IMR-90 (cell line): Measurements from ENCODE around the gene AUTS2. TPM values are rescaled to one million over a fixed set of nuclear protein-coding genes. Genes with fewer than 3 reads are reported as not detected.

ENCODE experiments used
- ATAC-seq: fragments of 200-7000 bp; cut with Tn5 transposase; 2 replicates; pipeline ENCODE4 v1.9.1; 2020; ENCODE audit warnings: low read depth, mild to moderate bottlenecking, moderate library complexity
- BruUV-seq: library from RNA; stranded (reverse); fragments of 400-500 nt; replicated peaks from 2 replicates; lab custom pipeline; 2021; lab: Mats Ljungman, UMichigan
- CTCF ChIA-PET: fragments of 300-600 bp; formaldehyde crosslinking; extraction: SDS; loops from one replicate; lab custom pipeline; 2021; ENCODE audit warnings: antibody characterized with exemption; lab: Yijun Ruan, JAX
- POLR2A ChIA-PET: fragments of 300-600 bp; sonication (Branson Sonifier 250); formaldehyde crosslinking; loops from one replicate; lab custom pipeline; 2022; ENCODE audit warnings: antibody characterized with exemption; ENCODE audit not compliant: unreplicated experiment; lab: Charles Lee
- DNase-seq: peaks from one replicate; pipeline ENCODE4 v3.0.0; 2013
- H2AFZ ChIP-seq: replicated peaks from 2 replicates; pipeline ENCODE3; 2013; ENCODE audit warnings: low read length, mild to moderate bottlenecking; ENCODE audit not compliant: poor library complexity
- H2AK5ac ChIP-seq: 2 replicates; pipeline ENCODE4 v1.6.1; 2013; ENCODE audit warnings: low read depth, low read length, inconsistent platforms
- H2AK9ac ChIP-seq: replicated peaks from 2 replicates; pipeline ENCODE3; 2013; ENCODE audit warnings: mild to moderate bottlenecking, low read depth, low read length, moderate library complexity; ENCODE audit not compliant: poor library complexity
- H2BK120ac ChIP-seq: 2 replicates; pipeline ENCODE4 v1.6.1; 2013; ENCODE audit warnings: low read depth, low read length, inconsistent platforms
- H2BK15ac ChIP-seq: 3 replicates; pipeline ENCODE4 v1.6.1; 2013; ENCODE audit warnings: low read depth, low read length, inconsistent platforms
- H2BK20ac ChIP-seq: 2 replicates; pipeline ENCODE4 v1.6.1; 2013; ENCODE audit warnings: low read depth, mild to moderate bottlenecking, inconsistent platforms, low read length, moderate library complexity
- H2BK5ac ChIP-seq: 2 replicates; pipeline ENCODE4 v1.6.1; 2013; ENCODE audit warnings: mild to moderate bottlenecking, low read depth, low read length, inconsistent platforms; ENCODE audit not compliant: poor library complexity, severe bottlenecking
- H3K14ac ChIP-seq: replicated peaks from 2 replicates; pipeline ENCODE4 v1.6.1; 2013; ENCODE audit warnings: low read depth, low read length, inconsistent platforms
- H3K18ac ChIP-seq: 2 replicates; pipeline ENCODE4 v1.6.1; 2013; ENCODE audit warnings: low read depth, low read length, control low read depth
- H3K23ac ChIP-seq: 2 replicates; pipeline ENCODE4 v1.6.1; 2013; ENCODE audit warnings: low read depth, low read length, inconsistent platforms
- H3K27ac ChIP-seq: 2 replicates; pipeline ENCODE4 v1.5.1; 2013; ENCODE audit warnings: mild to moderate bottlenecking, control low read depth, low read length; ENCODE audit not compliant: insufficient read depth
- H3K27me3 ChIP-seq: 2 replicates; pipeline ENCODE4 v1.6.1; 2013; ENCODE audit warnings: low read length; ENCODE audit not compliant: control insufficient read depth, insufficient read depth
- H3K36me3 ChIP-seq: 2 replicates; pipeline ENCODE4 v1.6.1; 2013; ENCODE audit warnings: low read length, mixed read lengths; ENCODE audit not compliant: control insufficient read depth, insufficient read depth
- H3K4ac ChIP-seq: 2 replicates; pipeline ENCODE4 v1.6.1; 2013; ENCODE audit warnings: low read depth, low read length, inconsistent platforms
- H3K4me1 ChIP-seq: 2 replicates; pipeline ENCODE4 v1.6.1; 2013; ENCODE audit warnings: low read length, mixed read lengths; ENCODE audit not compliant: control insufficient read depth, insufficient read depth
- H3K4me2 ChIP-seq: 2 replicates; pipeline ENCODE4 v1.6.1; 2013; ENCODE audit warnings: low read depth, mild to moderate bottlenecking, control low read depth, low read length, moderate library complexity
- H3K4me3 ChIP-seq: 2 replicates; pipeline ENCODE4 v1.5.1; 2013; ENCODE audit warnings: low read depth, mild to moderate bottlenecking, control low read depth, low read length, moderate library complexity; ENCODE audit not compliant: insufficient read depth
- H3K56ac ChIP-seq: 2 replicates; pipeline ENCODE4 v1.6.1; 2013; ENCODE audit warnings: low read length, inconsistent platforms; ENCODE audit not compliant: insufficient read depth; ENCODE audit errors: extremely low read depth
- H3K79me1 ChIP-seq, 2 experiments: 2 replicates each; pipeline ENCODE4 v1.6.1; 2013; ENCODE audit warnings: low read length in 2 of 2, inconsistent platforms in 1 of 2, low read depth in 1 of 2
- H3K9ac ChIP-seq: 2 replicates; pipeline ENCODE4 v1.6.1; 2013; ENCODE audit warnings: low read depth, low read length, control low read depth
- H3K9me1 ChIP-seq: 2 replicates; pipeline ENCODE4 v1.6.1; 2013; ENCODE audit warnings: low read length, inconsistent platforms; ENCODE audit not compliant: insufficient read depth
- H3K9me3 ChIP-seq: 2 replicates; pipeline ENCODE4 v1.6.1; 2013; ENCODE audit warnings: low read length; ENCODE audit not compliant: control insufficient read depth, insufficient read depth
- H4K20me1 ChIP-seq: 2 replicates; pipeline ENCODE4 v1.6.1; 2013; ENCODE audit warnings: low read length, inconsistent platforms; ENCODE audit not compliant: insufficient read depth
- H4K5ac ChIP-seq: 2 replicates; pipeline ENCODE4 v1.6.1; 2013; ENCODE audit warnings: mild to moderate bottlenecking, low read depth, low read length, control low read depth
- H4K8ac ChIP-seq, 2 experiments: 2 replicates each; pipeline ENCODE4 v1.6.1; 2013; ENCODE audit warnings: low read depth in 2 of 2, low read length in 2 of 2, control low read depth in 1 of 2, inconsistent platforms in 1 of 2
- H4K91ac ChIP-seq: 2 replicates; pipeline ENCODE4 v1.6.1; 2013; ENCODE audit warnings: low read depth, low read length, inconsistent platforms; ENCODE audit not compliant: insufficient read depth
- CEBPB ChIP-seq: IDR thresholded peaks from 2 replicates; pipeline ENCODE4 v1.6.1; 2012; ENCODE audit warnings: low read depth, low read length, improper control_type of control experiment
- CTCF ChIP-seq: conservative IDR thresholded peaks from 2 replicates; pipeline ENCODE4 v1.5.1; 2012; ENCODE audit warnings: mild to moderate bottlenecking, low read depth, low read length, improper control_type of control experiment
- ELK1 ChIP-seq: fragments of 150-350 bp; IDR thresholded peaks from 2 replicates; pipeline ENCODE4 v1.6.1; 2016; ENCODE audit warnings: low read depth, mild to moderate bottlenecking, low read length, moderate library complexity, borderline replicate concordance
- MAZ ChIP-seq: IDR thresholded peaks from 2 replicates; pipeline ENCODE4 v1.6.1; 2012; ENCODE audit warnings: low read depth, mild to moderate bottlenecking, low read length, improper control_type of control experiment, moderate library complexity, borderline replicate concordance
- MXI1 ChIP-seq: IDR thresholded peaks from 2 replicates; pipeline ENCODE4 v1.6.1; 2012; ENCODE audit warnings: low read depth, mild to moderate bottlenecking, low read length, moderate library complexity, borderline replicate concordance
- NFE2L2 ChIP-seq: fragments of 150-350 bp; IDR thresholded peaks from 2 replicates; pipeline ENCODE4 v1.6.1; 2016; ENCODE audit warnings: low read depth, mild to moderate bottlenecking, low read length
- POLR2A ChIP-seq: IDR thresholded peaks from 2 replicates; pipeline ENCODE4 v1.6.1; 2012; ENCODE audit warnings: mild to moderate bottlenecking, low read depth, low read length
- RAD21 ChIP-seq: IDR thresholded peaks from 2 replicates; pipeline ENCODE4 v1.6.1; 2012; ENCODE audit warnings: low read length, improper control_type of control experiment
- RFX5 ChIP-seq: IDR thresholded peaks from 2 replicates; pipeline ENCODE4 v1.8.0; 2012; ENCODE audit warnings: low read depth, mild to moderate bottlenecking, low read length, moderate library complexity
- USF2 ChIP-seq: fragments of 150-350 bp; IDR thresholded peaks from 2 replicates; pipeline ENCODE4 v1.6.1; 2017; ENCODE audit warnings: mild to moderate bottlenecking, antibody characterized with exemption, low read length, low read depth
- WGBS, 2 experiments: methylation state at CpG; one replicate each; pipeline versions ENCODE4 v1.1.5 to v1.1.7; 2013; ENCODE audit warnings: missing lambda C conversion rate in 2 of 2; ENCODE audit not compliant: insufficient read length in 1 of 2; ENCODE audit errors: extremely low coverage in 2 of 2; 5-methylcytosine and 5-hydroxymethylcytosine counted together
- dilution Hi-C: fragments of 300-500 bp; cut with HindIII; formaldehyde crosslinking; loops from one replicate; pipeline ENCODE4 v1.14.3; 2018; ENCODE audit warnings: low sequenced_read_pairs; ENCODE audit not compliant: unreplicated experiment
- in situ Hi-C: fragments of 300-500 bp; cut with MboI; formaldehyde crosslinking; loops from 3 replicates; pipeline ENCODE4 v1.14.3; 2019; ENCODE audit warnings: low sequenced_read_pairs, inconsistent platforms, mixed read lengths
- intact Hi-C: fragments of 100-400 bp; cut with micrococcal nuclease; formaldehyde crosslinking; loops from 2 replicates; pipeline ENCODE4 v1.10.0; 2022
- polyA plus RNA-seq, 3 experiments: library from polyadenylated mRNA; depleted of rRNA; stranded (reverse); fragments of >200 nt; gene quantifications; 2 replicates each; pipeline ENCODE4 v1.2.3, GENCODE V29; 2012; ENCODE audit warnings: low replicate concordance in 1 of 3
- total RNA-seq: library from RNA; depleted of rRNA; stranded (reverse); fragments of >200 nt; gene quantifications from 2 replicates; pipeline ENCODE4 v1.2.3, GENCODE V29; 2012

Gene AUTS2
- total and polyA plus RNA-seq, 2 of the 4 experiments (the other 2 are of a cell fraction) = 0.90 to 3.0 TPM

- ATAC-seq (no peak), DNase-seq (no peak)
- Histone ChIP-seq H3K4ac (no peak overlapping the region), H2BK20ac (no peak overlapping the region), H3K9me1 (no peaks in the 10 kb centered on the region), H3K27me3 (no peaks in the 10 kb centered on the region), H3K4me2 (no peak overlapping the region), H3K36me3 (no peaks in the 10 kb centered on the region), H2AK9ac (no peak overlapping the region), H3K9ac (no peak overlapping the region), H3K4me1 (no peaks in the 10 kb centered on the region), H2BK5ac (no peak overlapping the region), H2AK5ac (no peak overlapping the region), H3K18ac (no peak overlapping the region), H3K79me1 (no peaks in the 10 kb centered on the region), H3K56ac (no peak overlapping the region), H4K8ac (no peak overlapping the region), H4K5ac (no peak overlapping the region), H4K91ac (no peak overlapping the region), H2BK15ac (no peak overlapping the region), H3K4me3 (no peak overlapping the region), H2AFZ (no peak overlapping the region), H3K9me3 (no peaks in the 10 kb centered on the region; the same call in 1 of the 2 replicates), H3K27ac (no peak overlapping the region), H3K23ac (no peak overlapping the region), H3K14ac (no peak overlapping the region), H4K20me1 (no peaks in the 10 kb centered on the region), H2BK120ac (no peak overlapping the region)
- BruUV-seq = no TSS peak
- TF ChIP-seq CTCF = no peak
- TF ChIP-seq CEBPB = no peak
- no peak for TF ChIP-seq NFE2L2
- TF ChIP-seq RAD21 = no peak
- no peak for TF ChIP-seq POLR2A
- TF ChIP-seq MXI1 = no peak
- TF ChIP-seq ELK1 = no peak
- TF ChIP-seq RFX5 = no peak
- no peak for TF ChIP-seq USF2
- TF ChIP-seq MAZ = no peak
- intact Hi-C loops = no loop called here
- in situ Hi-C loops = no loop called here
- ChIA-PET CTCF (no interaction called here), POLR2A (no interaction called here)
- dilution Hi-C loops = no loop called here
- WGBS, 2 experiments = no CpG with 5 or more reads among the region's 11 CpGs
Measured at GRCh38 chr7:70132226-70132851, 534.1 kb downstream of the AUTS2 start.
